K562 (cell line): Measurements from ENCODE around the gene MCEE. TPM values are rescaled to one million over a fixed set of nuclear protein-coding genes. Genes with fewer than 3 reads are reported as not detected.

Experiments used
- CGGBP1 ChIP-seq: fragments of 250-450 bp; sonication (Bioruptor Pico); IDR thresholded peaks from 2 replicates; pipeline ENCODE4 v1.9.0; 2021; ENCODE audit warnings: mild to moderate bottlenecking
- CREM ChIP-seq: IDR thresholded peaks from 2 replicates; pipeline ENCODE4 v1.6.1; 2014; ENCODE audit warnings: antibody characterized with exemption, low read depth
- ESRRB ChIP-seq: fragments of 250-450 bp; sonication (Bioruptor Pico); IDR thresholded peaks from 2 replicates; pipeline ENCODE4 v1.5.0; 2020; ENCODE audit warnings: mild to moderate bottlenecking, moderate library complexity, borderline replicate concordance
- JUND ChIP-seq, 2 experiments: IDR thresholded peaks; 2 replicates in 1 of 2; 3 replicates in 1 of 2; pipeline ENCODE4 v1.6.1; 2011; ENCODE audit warnings: borderline replicate concordance in 2 of 2, low read depth in 2 of 2, low read length in 2 of 2, improper control_type of control experiment in 1 of 2, missing biosample characterization in 1 of 2, missing genetic modification characterization in 1 of 2, missing genetic modification reagents in 1 of 2
- NR2C2 ChIP-seq, 2 experiments: fragments of 200-800 bp in 1 of 2; sonication (Bioruptor generic) in 1 of 2; sonication (generic) in 1 of 2; formaldehyde crosslinking in 1 of 2; IDR thresholded peaks; 2 replicates each; pipeline versions ENCODE4 v1.6.1 to v1.8.0; 2016 to 2022; ENCODE audit warnings: mild to moderate bottlenecking in 1 of 2, missing compliant biosample characterization in 1 of 2, missing genetic modification characterization in 1 of 2, missing genetic modification reagents in 1 of 2
- PCBP1 ChIP-seq: fragments of 200-400 bp; formaldehyde crosslinking; IDR thresholded peaks from 2 replicates; pipeline ENCODE4 v1.6.1; 2018; ENCODE audit warnings: mild to moderate bottlenecking, low read depth, low read length; ENCODE audit not compliant: poor library complexity, severe bottlenecking
- STAG1 ChIP-seq: sonication (generic); formaldehyde crosslinking; IDR thresholded peaks from 2 replicates; pipeline ENCODE4 v1.5.0; 2020; ENCODE audit warnings: missing genetic modification reagents, borderline replicate concordance
- TRIM24 ChIP-seq, 2 experiments: fragments of 450-650 bp; IDR thresholded peaks; 2 replicates each; pipeline ENCODE4 v1.6.1; 2016
- ZNF511 ChIP-seq: sonication (generic); formaldehyde crosslinking; IDR thresholded peaks from 2 replicates; pipeline ENCODE4 v1.8.0; 2022; ENCODE audit warnings: mild to moderate bottlenecking, missing genetic modification reagents
- ZNF592 ChIP-seq: fragments of 450-650 bp; IDR thresholded peaks from 2 replicates; pipeline ENCODE4 v1.6.1; 2017; ENCODE audit warnings: antibody characterized with exemption, mild to moderate bottlenecking
- polyA plus RNA-seq, 8 experiments: library from polyadenylated mRNA; depleted of rRNA in 4 of 8; stranded (reverse) in 5 of 8; unstranded in 3 of 8; fragments of >200 nt; fragmentation: Nextera tagmentation in 2 of 8; fragmentation: Illumina TruSeq in 1 of 8; extraction: Ambion mirVana in 2 of 8; extraction: Trizol in 1 of 8; gene quantifications; 2 replicates each; pipeline versions ENCODE4 v1.2.1 to v1.2.3, GENCODE V29; 2011 to 2014; ENCODE audit warnings: inconsistent platforms in 1 of 8, missing spikeins in 1 of 8
- total RNA-seq, 7 experiments: library from RNA; depleted of rRNA in 6 of 7; stranded (reverse); fragments of >200 nt in 6 of 7; fragmentation: Illumina TruSeq in 2 of 7; extraction: Trizol in 2 of 7; gene quantifications; 2 replicates each; pipeline versions ENCODE4 v1.2.1 to v1.2.3, GENCODE V29; 2011 to 2021; ENCODE audit warnings: low replicate concordance in 1 of 7

Gene MCEE
- total and polyA plus RNA-seq, 9 of the 15 experiments (the other 6 are each of a cell fraction or from before 2014, with no cell fraction given): 15.6 to 49.1 (median 24.5) TPM

DNA sequence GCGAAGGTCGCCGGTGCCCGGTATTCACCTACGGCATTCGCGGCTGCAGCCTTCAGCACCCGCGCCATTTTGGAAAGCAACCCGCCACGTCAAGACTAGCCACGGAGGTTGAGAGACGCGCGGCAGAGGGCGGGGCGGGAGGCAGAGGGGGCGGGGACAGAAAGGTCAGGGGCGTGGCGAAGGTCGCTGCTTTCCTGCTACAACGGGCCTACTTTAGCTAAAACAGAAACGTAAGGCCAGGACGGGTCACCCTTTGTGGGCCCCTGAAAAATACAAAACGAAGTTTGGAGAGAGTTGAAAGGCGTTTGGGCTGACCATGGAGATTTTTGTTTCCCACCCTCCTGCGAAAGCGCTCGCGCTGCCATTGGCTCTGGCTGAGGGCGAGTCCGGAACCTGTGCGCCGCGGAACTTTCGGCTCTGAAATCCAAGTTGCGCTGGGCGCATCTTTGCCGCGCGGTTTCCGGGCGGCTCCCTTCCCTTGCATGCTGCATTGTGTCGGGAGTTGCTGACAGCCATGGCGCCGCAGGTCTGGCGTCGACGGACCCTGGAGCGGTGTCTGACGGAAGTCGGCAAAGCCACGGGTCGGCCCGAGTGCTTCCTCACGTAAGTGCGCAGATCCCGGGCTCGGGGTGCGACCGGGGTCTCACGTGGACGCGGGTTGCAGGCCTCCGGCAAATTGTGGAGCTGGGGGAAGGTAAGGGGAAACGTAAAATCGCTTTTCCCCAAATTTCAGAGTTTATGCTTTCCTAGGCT, at the start of gene MCEE, which contains the start of gene MPHOSPH10 (continued):
- TF ChIP-seq PCBP1: peak; percentile 65
- 0 out of 2 replicates have a peak, but pooled peaks have one; percentile 37 for TF ChIP-seq NR2C2 (CRISPR knock-in tag; IDR thresholded peaks at IDR 0.05)
- TF ChIP-seq NR2C2 (tag; IDR thresholded peaks at IDR 0.05): peak; percentile 96
- TF ChIP-seq ZNF592: no peak
- TF ChIP-seq ZNF511 (CRISPR knock-in tag): peak; percentile 8
- TF ChIP-seq STAG1 (CRISPR knock-in tag): no peak
- TF ChIP-seq CREM: peak; percentile 83
- peak; percentile 54; the same call in 1 of the 2 replicates for TF ChIP-seq JUND (IDR thresholded peaks at IDR 0.05; ENCODE audit: borderline replicate concordance, low read depth, low read length)
- no peak; the same call in 2 of the 3 replicates for TF ChIP-seq JUND (tag; IDR thresholded peaks at IDR 0.05; ENCODE audit: borderline replicate concordance, low read depth, low read length)
- peak; percentile 47; the same call in 1 of the 2 replicates for TF ChIP-seq CGGBP1 (CRISPR knock-in tag)
- TF ChIP-seq TRIM24 (IDR thresholded peaks at IDR 0.05): peak in 1 of 2 experiments; percentile 99; a peak in 2 of 4 replicates
- TF ChIP-seq ESRRB (CRISPR knock-in tag): no peak
